IMR-90 (cell line): ENCODE measurements around the gene OR8J3. TPM values are rescaled to one million over a fixed set of nuclear protein-coding genes. Genes with fewer than 3 reads are reported as not detected.
"Not testable (repeated sequence)": the region's sequence is repeated elsewhere in the genome, so short reads cannot be mapped to it uniquely, and the experiment has no call there.

ENCODE experiments used
- ATAC-seq: fragments of 200-7000 bp; cut with Tn5 transposase; 2 replicates; pipeline ENCODE4 v1.9.1; 2020; ENCODE audit warnings: low read depth, mild to moderate bottlenecking, moderate library complexity
- BruUV-seq: library from RNA; stranded (reverse); fragments of 400-500 nt; replicated peaks from 2 replicates; lab custom pipeline; 2021; lab: Mats Ljungman, UMichigan
- CTCF ChIA-PET: fragments of 300-600 bp; formaldehyde crosslinking; extraction: SDS; loops from one replicate; lab custom pipeline; 2021; ENCODE audit warnings: antibody characterized with exemption; lab: Yijun Ruan, JAX
- POLR2A ChIA-PET: fragments of 300-600 bp; sonication (Branson Sonifier 250); formaldehyde crosslinking; loops from one replicate; lab custom pipeline; 2022; ENCODE audit warnings: antibody characterized with exemption; ENCODE audit not compliant: unreplicated experiment; lab: Charles Lee
- DNase-seq: peaks from one replicate; pipeline ENCODE4 v3.0.0; 2013
- H2AFZ ChIP-seq: replicated peaks from 2 replicates; pipeline ENCODE3; 2013; ENCODE audit warnings: low read length, mild to moderate bottlenecking; ENCODE audit not compliant: poor library complexity
- H2AK5ac ChIP-seq: 2 replicates; pipeline ENCODE4 v1.6.1; 2013; ENCODE audit warnings: low read depth, low read length, inconsistent platforms
- H2AK9ac ChIP-seq: replicated peaks from 2 replicates; pipeline ENCODE3; 2013; ENCODE audit warnings: mild to moderate bottlenecking, low read depth, low read length, moderate library complexity; ENCODE audit not compliant: poor library complexity
- H2BK120ac ChIP-seq: 2 replicates; pipeline ENCODE4 v1.6.1; 2013; ENCODE audit warnings: low read depth, low read length, inconsistent platforms
- H2BK15ac ChIP-seq: 3 replicates; pipeline ENCODE4 v1.6.1; 2013; ENCODE audit warnings: low read depth, low read length, inconsistent platforms
- H2BK20ac ChIP-seq: 2 replicates; pipeline ENCODE4 v1.6.1; 2013; ENCODE audit warnings: low read depth, mild to moderate bottlenecking, inconsistent platforms, low read length, moderate library complexity
- H2BK5ac ChIP-seq: 2 replicates; pipeline ENCODE4 v1.6.1; 2013; ENCODE audit warnings: mild to moderate bottlenecking, low read depth, low read length, inconsistent platforms; ENCODE audit not compliant: poor library complexity, severe bottlenecking
- H3K14ac ChIP-seq: replicated peaks from 2 replicates; pipeline ENCODE4 v1.6.1; 2013; ENCODE audit warnings: low read depth, low read length, inconsistent platforms
- H3K18ac ChIP-seq: 2 replicates; pipeline ENCODE4 v1.6.1; 2013; ENCODE audit warnings: low read depth, low read length, control low read depth
- H3K23ac ChIP-seq: 2 replicates; pipeline ENCODE4 v1.6.1; 2013; ENCODE audit warnings: low read depth, low read length, inconsistent platforms
- H3K27ac ChIP-seq: 2 replicates; pipeline ENCODE4 v1.5.1; 2013; ENCODE audit warnings: mild to moderate bottlenecking, control low read depth, low read length; ENCODE audit not compliant: insufficient read depth
- H3K27me3 ChIP-seq: 2 replicates; pipeline ENCODE4 v1.6.1; 2013; ENCODE audit warnings: low read length; ENCODE audit not compliant: control insufficient read depth, insufficient read depth
- H3K36me3 ChIP-seq: 2 replicates; pipeline ENCODE4 v1.6.1; 2013; ENCODE audit warnings: low read length, mixed read lengths; ENCODE audit not compliant: control insufficient read depth, insufficient read depth
- H3K4ac ChIP-seq: 2 replicates; pipeline ENCODE4 v1.6.1; 2013; ENCODE audit warnings: low read depth, low read length, inconsistent platforms
- H3K4me1 ChIP-seq: 2 replicates; pipeline ENCODE4 v1.6.1; 2013; ENCODE audit warnings: low read length, mixed read lengths; ENCODE audit not compliant: control insufficient read depth, insufficient read depth
- H3K4me2 ChIP-seq: 2 replicates; pipeline ENCODE4 v1.6.1; 2013; ENCODE audit warnings: low read depth, mild to moderate bottlenecking, control low read depth, low read length, moderate library complexity
- H3K4me3 ChIP-seq: 2 replicates; pipeline ENCODE4 v1.5.1; 2013; ENCODE audit warnings: low read depth, mild to moderate bottlenecking, control low read depth, low read length, moderate library complexity; ENCODE audit not compliant: insufficient read depth
- H3K56ac ChIP-seq: 2 replicates; pipeline ENCODE4 v1.6.1; 2013; ENCODE audit warnings: low read length, inconsistent platforms; ENCODE audit not compliant: insufficient read depth; ENCODE audit errors: extremely low read depth
- H3K79me1 ChIP-seq, 2 experiments: 2 replicates each; pipeline ENCODE4 v1.6.1; 2013; ENCODE audit warnings: low read length in 2 of 2, inconsistent platforms in 1 of 2, low read depth in 1 of 2
- H3K9ac ChIP-seq: 2 replicates; pipeline ENCODE4 v1.6.1; 2013; ENCODE audit warnings: low read depth, low read length, control low read depth
- H3K9me1 ChIP-seq: 2 replicates; pipeline ENCODE4 v1.6.1; 2013; ENCODE audit warnings: low read length, inconsistent platforms; ENCODE audit not compliant: insufficient read depth
- H3K9me3 ChIP-seq: 2 replicates; pipeline ENCODE4 v1.6.1; 2013; ENCODE audit warnings: low read length; ENCODE audit not compliant: control insufficient read depth, insufficient read depth
- H4K20me1 ChIP-seq: 2 replicates; pipeline ENCODE4 v1.6.1; 2013; ENCODE audit warnings: low read length, inconsistent platforms; ENCODE audit not compliant: insufficient read depth
- H4K5ac ChIP-seq: 2 replicates; pipeline ENCODE4 v1.6.1; 2013; ENCODE audit warnings: mild to moderate bottlenecking, low read depth, low read length, control low read depth
- H4K8ac ChIP-seq, 2 experiments: 2 replicates each; pipeline ENCODE4 v1.6.1; 2013; ENCODE audit warnings: low read depth in 2 of 2, low read length in 2 of 2, control low read depth in 1 of 2, inconsistent platforms in 1 of 2
- H4K91ac ChIP-seq: 2 replicates; pipeline ENCODE4 v1.6.1; 2013; ENCODE audit warnings: low read depth, low read length, inconsistent platforms; ENCODE audit not compliant: insufficient read depth
- WGBS, 2 experiments: methylation state at CpG; one replicate each; pipeline versions ENCODE4 v1.1.5 to v1.1.7; 2013; ENCODE audit warnings: missing lambda C conversion rate in 2 of 2; ENCODE audit not compliant: insufficient read length in 1 of 2; ENCODE audit errors: extremely low coverage in 2 of 2; 5-methylcytosine and 5-hydroxymethylcytosine counted together
- dilution Hi-C: fragments of 300-500 bp; cut with HindIII; formaldehyde crosslinking; loops from one replicate; pipeline ENCODE4 v1.14.3; 2018; ENCODE audit warnings: low sequenced_read_pairs; ENCODE audit not compliant: unreplicated experiment
- in situ Hi-C: fragments of 300-500 bp; cut with MboI; formaldehyde crosslinking; loops from 3 replicates; pipeline ENCODE4 v1.14.3; 2019; ENCODE audit warnings: low sequenced_read_pairs, inconsistent platforms, mixed read lengths
- intact Hi-C: fragments of 100-400 bp; cut with micrococcal nuclease; formaldehyde crosslinking; loops from 2 replicates; pipeline ENCODE4 v1.10.0; 2022
- polyA plus RNA-seq, 3 experiments: library from polyadenylated mRNA; depleted of rRNA; stranded (reverse); fragments of >200 nt; gene quantifications; 2 replicates each; pipeline ENCODE4 v1.2.3, GENCODE V29; 2012; ENCODE audit warnings: low replicate concordance in 1 of 3
- total RNA-seq: library from RNA; depleted of rRNA; stranded (reverse); fragments of >200 nt; gene quantifications from 2 replicates; pipeline ENCODE4 v1.2.3, GENCODE V29; 2012

Gene OR8J3
- total and polyA plus RNA-seq, 2 of the 4 experiments (the other 2 are of a cell fraction), result not detected

DNA sequence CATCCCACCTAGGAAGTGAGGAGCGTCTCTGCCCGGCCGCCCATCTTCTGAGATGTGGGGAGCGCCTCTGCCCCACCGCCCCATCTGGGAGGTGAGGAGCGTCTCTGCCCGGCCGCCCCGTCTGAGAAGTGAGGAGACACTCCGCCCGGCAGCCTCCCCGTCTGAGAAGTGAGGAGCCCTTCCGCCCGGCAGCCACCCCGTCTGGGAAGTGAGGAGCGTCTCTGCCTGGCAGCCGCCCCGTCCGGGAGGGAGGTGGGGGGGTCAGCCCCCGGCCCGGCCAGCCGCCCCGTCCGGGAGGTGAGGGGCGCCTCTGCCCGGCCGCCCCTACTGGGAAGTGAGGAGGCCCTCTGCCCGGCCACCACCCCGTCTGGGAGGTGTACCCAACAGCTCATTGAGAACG lies 3.7 kb upstream of the OR8J3 start:
- H3K4me2 ChIP-seq, H3K36me3 ChIP-seq, H3K9me3 ChIP-seq, H3K4ac ChIP-seq, H3K27ac ChIP-seq, H4K8ac ChIP-seq, H3K18ac ChIP-seq, H3K9me1 ChIP-seq, POLR2A ChIA-PET, ATAC-seq, in situ Hi-C loops, H2BK15ac ChIP-seq, H4K91ac ChIP-seq, dilution Hi-C loops, H2AK9ac ChIP-seq, H3K9ac ChIP-seq, H3K23ac ChIP-seq, H3K27me3 ChIP-seq, H3K79me1 ChIP-seq, intact Hi-C loops, H2BK20ac ChIP-seq, H2AK5ac ChIP-seq, CTCF ChIA-PET, DNase-seq, BruUV-seq, H3K14ac ChIP-seq, H4K5ac ChIP-seq, H2AFZ ChIP-seq, H3K4me3 ChIP-seq, H2BK5ac ChIP-seq, H2BK120ac ChIP-seq, H4K20me1 ChIP-seq, H3K56ac ChIP-seq, H3K4me1 ChIP-seq: not testable (repeated sequence)
- WGBS, 2 experiments, result no CpG with 5 or more reads among the region's 30 CpGs
